ENCODE data around the gene TM4SF4.

Gene TM4SF4

GRCh38 chr3:149459491-149460059 lies 14.9 kb upstream of the TM4SF4 start:
- POLR2A ChIA-PET, result no interaction called here
- DNase-seq (ENCODE audit: low read depth, low spot score), result no peak
- CTCF ChIA-PET, result interaction anchor here (0.9 to 1.4 kb wide), 5 partner anchors 10 to 106 kb away, joined by 3 to 5 read pairs (median 3); no protein-coding TSS in a partner anchor
- TF ChIP-seq CTCF (IDR thresholded peaks at IDR 0.05; ENCODE audit: insufficient read depth, low read length, missing control alignments), result no peak
- H3K4me3 ChIP-seq (ENCODE audit: low read depth, low read length), result no peak overlapping the region

- POLR2A ChIA-PET, result interaction anchor here (0.8 kb wide), 1 partner anchor 11 kb away, joined by 3 read pairs; no protein-coding TSS in a partner anchor
- no peak for TF ChIP-seq CTCF (IDR thresholded peaks at IDR 0.05; ENCODE audit: insufficient read depth, low read length, missing control alignments)
- CTCF ChIA-PET, result interaction anchor here (0.9 to 1.4 kb wide), 5 partner anchors 11 to 106 kb away, joined by 3 to 5 read pairs (median 3); no protein-coding TSS in a partner anchor
- H3K4me3 ChIP-seq (ENCODE audit: low read depth, low read length), result no peak overlapping the region
- no peak for DNase-seq (ENCODE audit: low read depth, low spot score)
Measured at GRCh38 chr3:149460117-149460516, 14.4 kb upstream of the TM4SF4 start.

GRCh38 chr3:149462051-149462450 lies 12.4 kb upstream of the TM4SF4 start:
- no peak overlapping the region for H3K4me3 ChIP-seq (ENCODE audit: low read depth, low read length)
- POLR2A ChIA-PET, result no interaction called here
- CTCF ChIA-PET, result interaction anchor here (1.3 to 1.9 kb wide), 3 partner anchors 10 to 27 kb away, joined by 3 to 7 read pairs (median 6); no protein-coding TSS in a partner anchor
- TF ChIP-seq CTCF (IDR thresholded peaks at IDR 0.05; ENCODE audit: insufficient read depth, low read length, missing control alignments), result no peak
- no peak for DNase-seq (ENCODE audit: low read depth, low spot score)

GRCh38 chr3:149462581-149463011 lies 11.9 kb upstream of the TM4SF4 start:
- no peak overlapping the region for H3K4me3 ChIP-seq (ENCODE audit: low read depth, low read length)
- ChIA-PET POLR2A (no interaction called here), CTCF (interaction anchor here (1.7 to 1.9 kb wide), 2 partner anchors 13 to 26 kb away, joined by 6 to 7 read pairs; no protein-coding TSS in a partner anchor)
- DNase-seq (ENCODE audit: low read depth, low spot score), result peak; percentile 40
- TF ChIP-seq CTCF (IDR thresholded peaks at IDR 0.05; ENCODE audit: insufficient read depth, low read length, missing control alignments), result no peak

GRCh38 chr3:149463921-149464320 lies 10.6 kb upstream of the TM4SF4 start:
- TF ChIP-seq CTCF (IDR thresholded peaks at IDR 0.05; ENCODE audit: insufficient read depth, low read length, missing control alignments), result no peak
- no peak for DNase-seq (ENCODE audit: low read depth, low spot score)
- ChIA-PET POLR2A (no interaction called here), CTCF (no interaction called here)
- no peak overlapping the region for H3K4me3 ChIP-seq (ENCODE audit: low read depth, low read length)

GRCh38 chr3:149464542-149465328 lies 9.8 kb upstream of the TM4SF4 start:
- POLR2A ChIA-PET, result no interaction called here
- no peak for TF ChIP-seq CTCF (IDR thresholded peaks at IDR 0.05; ENCODE audit: insufficient read depth, low read length, missing control alignments)
- CTCF ChIA-PET, result interaction anchor here (0.7 to 1.1 kb wide), 2 partner anchors 12 to 15 kb away, joined by 3 read pairs; no protein-coding TSS in a partner anchor
- H3K4me3 ChIP-seq (ENCODE audit: low read depth, low read length), result no peak overlapping the region
- DNase-seq (ENCODE audit: low read depth, low spot score), result no peak
